OCI-M1 (cell line): ENCODE measurements around the gene ZNF621.

Source experiments
- DNase-seq: peaks from one replicate; lab custom pipeline; 2025; lab: John Stamatoyannopoulos, UW

Gene ZNF621

DNA sequence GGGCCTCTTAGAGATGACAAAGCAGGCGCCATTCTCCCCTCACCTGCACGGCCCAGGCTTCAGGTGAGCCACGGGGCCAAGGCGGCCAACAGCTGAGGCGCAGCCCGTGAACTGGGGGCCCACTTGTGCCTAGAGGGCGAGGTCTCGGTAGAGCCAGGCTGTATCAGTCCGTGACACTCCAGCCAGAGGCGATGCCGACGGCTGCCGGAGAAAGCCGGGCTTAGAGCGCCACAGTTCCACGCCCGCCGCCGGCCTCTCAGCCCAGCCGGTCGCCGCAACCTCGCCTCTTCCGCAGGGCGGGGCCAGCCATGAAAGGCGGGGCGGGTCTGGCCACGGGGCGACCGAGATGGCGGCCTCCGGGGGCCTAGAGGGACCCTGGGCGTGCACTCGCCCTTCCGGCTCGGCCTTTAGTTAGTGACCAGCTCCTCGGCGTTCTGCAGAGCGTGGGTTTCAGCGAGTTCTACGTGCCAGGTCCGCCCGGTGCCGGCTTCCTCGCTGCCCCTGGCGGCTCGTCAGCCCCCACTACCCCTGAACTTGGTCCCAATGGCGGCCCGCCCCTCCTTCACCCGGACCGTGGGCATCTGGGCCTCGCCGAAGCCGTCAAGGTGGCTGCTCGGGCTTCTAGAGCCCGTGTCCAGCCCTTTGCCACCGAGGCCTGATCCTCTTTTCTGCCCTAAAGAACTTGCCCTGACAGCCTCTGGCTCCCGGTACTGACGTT is at the start of gene ZNF621:
TSS of gene ZNF621 (plus strand) at position 393 of the 718 bp plus-strand sequence. CDS start 881 bp downstream, outside the sequence.
- peak; percentile 93 for DNase-seq

DNA sequence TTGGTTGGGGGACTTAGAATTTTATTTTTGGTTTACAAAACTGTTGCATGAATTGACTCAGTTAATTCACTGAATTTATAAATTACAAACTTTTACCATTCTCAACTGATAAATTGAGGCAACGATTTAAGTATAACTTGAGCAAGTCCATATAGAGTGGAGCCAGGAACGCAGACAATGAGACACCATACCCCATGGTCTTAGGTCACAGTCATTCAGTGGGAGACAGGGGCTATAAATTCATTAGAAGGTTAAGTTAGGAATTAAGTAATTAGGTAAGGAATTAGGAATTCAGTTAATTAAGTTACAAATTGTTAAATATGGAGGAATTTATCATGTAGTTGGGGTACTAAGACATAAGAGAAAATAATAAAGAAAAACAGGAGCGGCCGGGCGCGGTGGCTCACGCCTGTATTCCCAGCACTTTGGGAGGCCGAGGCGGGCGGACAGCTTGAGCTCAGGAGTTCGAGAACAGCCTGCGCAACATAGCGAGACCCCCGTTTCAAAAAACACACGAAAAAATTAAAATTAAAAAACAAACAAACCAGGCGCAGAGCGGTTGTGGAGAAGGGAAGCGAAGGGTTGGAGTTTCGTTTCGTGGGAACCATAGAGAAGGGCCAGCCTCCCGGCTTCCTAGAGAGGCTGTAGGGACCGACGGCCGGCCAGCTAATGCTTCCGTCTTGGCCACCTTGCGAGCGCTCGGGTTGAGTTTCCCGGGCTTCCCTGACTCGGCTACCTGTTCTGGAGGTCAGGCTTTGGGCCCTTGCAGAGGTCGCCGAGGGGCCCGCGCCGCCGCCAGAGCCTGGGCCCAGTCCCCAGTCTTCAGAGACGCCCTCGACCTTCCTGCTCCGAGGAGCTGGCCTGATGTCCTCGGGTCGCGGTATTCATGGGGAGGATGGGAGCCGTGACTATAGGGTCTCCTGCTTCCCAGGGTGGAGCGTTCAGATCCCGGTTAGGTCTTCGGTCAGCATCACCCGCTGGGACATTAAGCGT is 48.0 kb upstream of the ZNF621 start, which contains the start of gene ZNF619:
TSS of gene ZNF619 (plus strand) at position 645 of the 993 bp plus-strand sequence. CDS start 858 bp downstream, outside the sequence.
- peak; percentile 85 for DNase-seq

DNA sequence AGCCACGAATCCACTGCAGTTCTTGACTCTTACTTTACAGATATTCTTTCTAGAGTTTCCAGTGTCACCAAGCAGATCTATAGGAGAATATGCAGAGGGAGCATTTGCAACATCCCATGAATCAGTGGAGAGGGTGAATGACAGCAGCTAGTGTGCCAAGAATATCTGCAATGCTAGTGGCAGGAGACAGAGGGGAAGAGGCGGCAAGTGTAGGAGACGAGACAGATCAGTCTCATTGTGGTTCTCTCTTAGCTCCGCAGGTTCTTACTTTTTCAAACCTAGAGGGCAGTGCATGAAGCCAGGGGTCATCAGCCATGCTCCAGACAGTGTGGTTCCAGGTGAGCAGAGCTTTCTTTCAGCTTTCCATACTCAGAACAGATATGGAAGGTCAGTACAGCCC is 47.1 kb upstream of the ZNF621 start:
- peak; percentile 37 for DNase-seq

DNA sequence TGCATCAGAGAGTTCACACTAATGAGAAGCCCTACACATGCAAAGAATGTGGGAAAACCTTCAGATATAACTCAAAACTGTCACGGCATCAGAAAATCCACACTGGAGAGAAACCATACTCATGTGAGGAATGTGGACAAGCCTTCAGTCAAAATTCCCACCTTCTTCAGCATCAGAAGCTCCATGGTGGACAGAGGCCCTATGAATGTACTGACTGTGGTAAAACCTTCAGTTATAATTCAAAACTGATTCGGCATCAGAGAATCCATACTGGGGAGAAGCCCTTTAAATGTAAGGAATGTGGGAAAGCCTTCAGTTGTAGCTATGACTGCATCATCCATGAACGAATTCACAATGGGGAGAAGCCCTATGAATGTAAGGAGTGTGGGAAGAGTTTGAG is 37.6 kb upstream of the ZNF621 start:
- no peak for DNase-seq

DNA sequence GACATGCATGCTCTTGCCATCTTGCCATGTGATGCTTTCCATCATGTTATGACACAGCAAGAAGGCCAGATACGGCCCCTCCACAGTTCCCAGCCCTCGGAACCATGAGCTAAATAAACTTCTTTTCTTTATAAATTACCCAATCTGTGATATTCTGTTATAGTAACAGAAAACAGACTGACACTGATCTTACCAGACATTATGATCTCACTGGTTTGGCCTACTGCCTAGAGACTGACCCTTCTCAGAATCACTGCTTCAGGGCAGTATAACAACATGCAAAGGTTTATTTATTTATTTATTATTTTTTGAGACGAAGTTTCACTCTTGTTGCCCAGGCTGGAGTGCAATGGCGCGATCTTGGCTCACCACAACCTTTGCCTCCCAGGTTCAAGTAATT is 33.8 kb upstream of the ZNF621 start:
- DNase-seq: no peak

DNA sequence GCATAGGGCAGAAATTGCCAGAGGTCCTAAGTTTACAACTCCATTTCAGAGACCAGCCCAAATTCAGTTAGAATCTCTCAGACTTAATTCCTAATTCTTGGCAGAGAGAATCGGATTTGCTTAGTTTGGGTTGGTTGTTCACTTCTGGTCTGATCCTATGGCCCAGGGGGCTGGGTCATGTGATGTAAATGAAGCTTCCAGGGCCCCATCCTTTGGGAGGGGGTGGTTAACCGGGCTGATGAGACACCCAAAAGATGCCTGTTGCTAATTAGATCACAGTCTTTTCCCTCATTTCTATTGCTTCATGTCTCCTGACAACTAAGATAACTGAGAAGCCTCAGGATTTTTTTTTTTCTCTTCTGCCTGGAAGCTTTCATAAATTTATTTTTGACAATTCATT is 30.1 kb upstream of the ZNF621 start:
- no peak for DNase-seq

DNA sequence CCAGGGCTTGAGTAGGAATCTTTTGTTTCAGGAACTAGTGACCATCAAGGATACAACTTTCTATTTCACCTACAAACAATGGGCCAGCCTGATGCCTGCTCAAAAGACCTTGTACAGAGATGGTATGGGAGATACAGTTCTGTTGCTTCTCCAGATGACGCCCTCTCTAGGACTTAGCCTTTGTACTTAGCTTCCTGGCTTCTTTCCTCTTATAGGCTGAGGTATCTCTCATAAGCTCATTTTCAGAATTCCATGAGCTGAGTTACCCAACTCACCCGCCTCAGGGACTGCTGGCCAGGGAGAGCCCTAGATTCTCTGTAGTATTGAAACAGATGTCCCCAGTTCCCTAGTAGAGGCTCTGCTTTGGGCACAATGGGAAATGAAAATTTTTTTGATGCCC is 27.5 kb upstream of the ZNF621 start:
- no peak for DNase-seq

DNA sequence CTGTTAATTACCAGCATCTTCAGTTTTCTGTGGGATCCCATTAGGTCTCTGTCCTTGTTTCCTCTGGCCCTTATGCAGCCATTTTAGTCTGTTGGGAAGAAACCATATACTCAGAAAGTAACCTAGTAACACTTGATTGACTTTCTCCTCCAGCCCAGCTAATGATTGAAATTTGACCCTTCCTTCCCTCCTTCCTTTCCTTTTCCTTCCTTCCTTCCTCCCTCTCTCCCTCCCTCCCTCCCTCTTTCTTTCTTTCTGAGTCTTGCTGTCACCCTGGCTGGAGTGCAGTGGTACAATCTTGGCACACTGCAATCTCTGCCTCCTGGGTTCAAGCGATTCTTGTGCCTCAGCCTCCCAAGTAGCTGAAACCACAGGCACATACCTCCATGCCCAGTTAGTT is 24.8 kb upstream of the ZNF621 start:
- no peak for DNase-seq

DNA sequence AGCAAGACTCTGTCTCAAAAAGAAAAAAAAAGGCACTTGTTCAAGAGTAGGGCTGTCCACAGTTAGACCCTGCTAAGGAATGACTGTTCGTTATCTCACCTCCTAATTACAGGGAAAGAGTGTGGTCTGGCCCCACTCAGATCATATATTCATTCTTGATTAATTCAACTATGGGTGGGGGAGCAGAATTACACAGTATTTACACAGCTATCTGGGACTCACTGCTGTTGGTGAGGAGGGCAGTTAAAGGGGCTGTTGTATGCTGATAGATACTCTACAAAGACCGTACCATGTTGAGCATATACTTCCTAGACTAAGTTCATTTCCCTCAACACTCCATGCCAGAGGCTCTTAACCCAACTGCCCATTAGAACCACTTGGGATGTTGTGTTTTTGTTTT is 22.7 kb upstream of the ZNF621 start:
- DNase-seq: no peak

DNA sequence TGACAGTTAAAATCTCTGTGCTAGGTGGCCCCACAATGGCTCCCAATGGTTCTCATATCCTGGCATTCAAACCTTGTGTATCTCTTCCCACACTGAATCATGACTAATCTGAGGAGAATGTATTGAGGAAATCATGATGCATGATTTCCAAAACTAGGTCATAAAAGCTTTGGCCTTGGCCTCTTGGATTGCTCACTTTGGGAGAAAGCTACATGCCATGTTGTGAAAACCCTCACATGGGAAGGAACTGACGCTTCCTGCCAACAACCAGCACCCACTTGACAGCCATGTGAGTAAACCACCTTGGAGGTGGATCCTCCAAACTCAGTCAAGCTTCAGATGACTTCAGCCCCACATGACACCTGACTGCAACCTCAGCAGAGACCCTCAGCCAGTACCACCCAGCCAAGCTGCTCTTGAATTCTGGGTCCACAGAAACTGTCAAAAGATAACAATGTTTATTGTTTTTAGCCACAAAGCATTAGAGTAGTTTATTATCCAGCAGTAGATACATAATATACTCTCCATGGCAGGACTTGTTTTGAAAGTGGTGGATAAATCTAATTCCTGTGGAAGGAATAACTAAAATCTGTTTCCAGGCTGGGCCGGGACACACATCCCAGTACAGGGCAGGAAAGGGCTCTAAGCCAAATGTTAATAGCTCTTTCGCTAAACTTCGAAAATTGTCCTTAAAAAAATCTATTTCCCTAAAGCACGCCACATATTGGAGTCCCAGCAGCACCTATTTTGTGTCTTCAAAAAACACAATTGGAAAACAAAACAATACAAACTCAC is 19.9 kb upstream of the ZNF621 start:
- DNase-seq: no peak

DNA sequence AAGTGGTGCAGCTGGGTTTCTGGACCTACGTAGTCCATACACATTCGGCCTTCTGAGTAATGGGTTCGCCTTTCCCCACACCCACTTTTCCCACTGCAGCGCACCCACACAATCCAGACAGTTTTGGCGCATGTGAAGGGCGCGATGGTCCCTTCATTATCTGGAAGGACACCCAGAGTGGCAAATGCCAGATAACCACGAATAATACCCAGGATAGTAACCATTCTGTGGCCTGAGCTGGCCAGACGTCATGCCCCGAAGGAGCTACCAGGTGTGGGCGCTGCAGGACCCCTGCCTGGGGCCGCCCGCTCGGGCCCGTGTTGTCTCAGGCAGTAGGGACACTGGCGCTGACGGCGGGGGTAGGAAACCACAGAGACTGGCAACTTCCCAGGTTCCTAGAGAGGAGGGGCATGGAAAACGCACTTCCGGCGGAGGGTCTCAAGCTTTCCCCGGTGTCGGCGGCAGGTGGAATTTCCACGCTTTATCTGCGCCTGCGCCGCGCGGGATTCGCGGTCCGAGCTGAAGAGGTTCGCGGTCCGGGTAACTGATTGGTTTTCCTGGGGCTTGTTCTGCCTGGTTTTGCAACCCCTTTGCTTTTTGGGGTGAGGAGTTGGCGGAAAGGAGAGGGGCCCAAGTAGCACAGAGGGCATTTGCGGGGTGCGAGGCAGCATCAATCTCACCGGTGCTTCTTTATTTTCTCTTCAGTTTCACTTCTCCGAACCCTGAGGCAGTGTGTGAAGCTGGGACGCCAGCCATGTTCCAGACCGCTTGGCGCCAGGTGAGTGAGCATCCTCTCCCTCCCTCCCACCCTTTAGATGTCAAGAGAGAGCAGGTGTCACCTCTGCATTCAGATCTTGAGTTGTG is 18.9 kb upstream of the ZNF621 start, which contains the start of gene ZNF620:
TSS of gene ZNF620 (plus strand) at position 441 of the 864 bp plus-strand sequence. CDS start at position 755, 314 bp downstream.
- DNase-seq: peak; percentile 94

DNA sequence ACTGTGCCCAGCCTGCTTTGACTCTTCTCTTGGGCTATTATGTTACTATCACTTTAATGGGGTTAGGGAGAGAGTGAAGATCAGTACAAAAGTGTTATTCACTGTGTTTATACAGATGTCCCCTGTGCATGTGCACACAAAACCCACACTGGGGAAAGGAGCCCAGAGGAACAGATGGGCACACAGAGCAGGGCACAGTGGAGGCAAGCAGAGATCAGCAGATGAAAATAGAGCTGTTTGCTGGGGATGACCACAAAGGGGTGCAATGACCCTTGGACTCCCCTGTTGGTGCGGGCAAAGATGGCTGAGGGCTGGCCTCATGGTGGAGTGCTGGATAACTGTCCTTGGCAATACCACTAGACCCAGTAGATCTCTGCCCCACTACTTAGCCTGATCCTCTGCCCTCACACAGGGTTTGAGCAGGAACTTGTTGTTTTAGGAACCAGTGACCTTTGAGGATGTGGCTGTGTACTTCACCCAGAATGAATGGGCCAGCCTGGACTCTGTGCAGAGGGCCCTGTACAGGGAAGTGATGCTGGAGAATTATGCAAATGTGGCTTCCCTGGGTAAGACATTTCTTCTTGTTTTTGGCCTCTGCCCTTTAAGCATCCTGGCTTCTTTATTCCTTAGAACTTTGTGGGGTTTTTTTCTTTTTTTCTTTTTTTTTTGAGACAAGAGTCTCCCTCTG is 13.6 kb upstream of the ZNF621 start:
- DNase-seq: no peak

DNA sequence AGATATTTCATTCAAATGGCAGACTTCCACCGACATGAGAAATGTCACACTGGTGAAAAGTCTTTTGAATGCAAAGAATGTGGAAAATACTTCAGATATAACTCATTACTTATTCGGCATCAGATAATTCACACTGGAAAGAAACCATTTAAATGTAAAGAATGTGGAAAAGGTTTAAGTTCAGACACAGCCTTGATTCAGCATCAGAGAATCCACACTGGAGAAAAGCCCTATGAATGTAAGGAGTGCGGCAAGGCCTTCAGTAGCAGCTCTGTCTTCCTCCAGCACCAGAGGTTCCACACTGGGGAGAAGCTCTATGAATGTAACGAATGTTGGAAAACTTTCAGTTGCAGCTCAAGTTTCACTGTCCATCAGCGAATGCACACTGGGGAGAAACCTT is 8.6 kb upstream of the ZNF621 start:
- DNase-seq: no peak

DNA sequence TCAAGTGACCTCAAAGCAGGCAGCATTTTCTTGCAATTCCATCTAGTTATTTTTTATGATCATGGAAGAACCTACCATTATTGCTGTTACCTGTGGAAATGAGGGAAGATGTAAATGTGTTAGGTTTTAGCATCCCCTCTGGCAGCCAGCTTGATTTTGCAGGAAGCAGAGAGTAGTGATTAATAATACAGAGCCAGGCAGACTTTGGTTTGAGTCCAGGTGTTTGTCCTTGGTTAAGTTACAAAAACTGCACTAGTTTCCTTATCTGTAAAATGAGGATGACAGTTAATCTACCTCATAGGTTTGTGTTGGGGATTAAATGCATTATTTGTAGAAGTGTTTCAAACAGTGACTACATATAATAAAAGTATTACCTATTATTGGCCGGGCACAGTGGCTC is 6.7 kb upstream of the ZNF621 start:
- no peak for DNase-seq

DNA sequence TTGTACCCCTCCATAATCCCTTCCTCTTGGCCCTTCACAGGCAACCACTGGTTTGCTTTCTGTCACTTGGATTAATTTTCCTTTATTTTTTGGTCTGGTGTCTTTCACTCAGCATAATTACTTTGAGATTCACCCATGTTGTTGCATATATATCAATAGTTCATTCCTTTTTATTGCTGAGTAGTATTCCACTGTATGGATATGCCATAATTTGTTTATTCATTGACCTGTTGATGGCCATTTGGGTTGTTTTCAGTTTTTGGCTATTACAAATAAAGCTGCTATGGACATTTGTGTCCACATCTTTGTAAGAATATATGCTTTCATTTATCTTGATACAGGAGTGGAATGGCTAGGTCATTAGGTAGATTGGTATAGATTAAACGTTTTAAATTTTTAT is 5.9 kb upstream of the ZNF621 start:
- no peak for DNase-seq

DNA sequence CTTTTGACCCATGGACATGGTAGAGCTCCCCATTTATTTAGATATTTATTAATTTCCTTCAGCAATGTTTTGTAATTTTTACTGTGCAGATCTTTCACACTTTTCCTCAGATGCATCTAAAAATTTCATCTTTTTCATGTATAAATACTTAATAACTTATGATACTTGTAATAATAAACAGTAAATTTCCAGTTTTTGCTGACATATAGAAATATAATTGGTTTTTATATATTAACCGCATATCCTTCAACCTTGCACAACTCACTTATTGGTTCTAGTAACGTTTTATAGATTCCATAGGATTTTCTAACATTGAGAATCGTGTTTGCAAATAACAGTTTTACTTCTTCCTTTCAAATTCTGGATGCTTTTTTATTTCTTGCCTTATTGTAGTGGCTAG is 3.5 kb upstream of the ZNF621 start:
- no peak for DNase-seq

DNA sequence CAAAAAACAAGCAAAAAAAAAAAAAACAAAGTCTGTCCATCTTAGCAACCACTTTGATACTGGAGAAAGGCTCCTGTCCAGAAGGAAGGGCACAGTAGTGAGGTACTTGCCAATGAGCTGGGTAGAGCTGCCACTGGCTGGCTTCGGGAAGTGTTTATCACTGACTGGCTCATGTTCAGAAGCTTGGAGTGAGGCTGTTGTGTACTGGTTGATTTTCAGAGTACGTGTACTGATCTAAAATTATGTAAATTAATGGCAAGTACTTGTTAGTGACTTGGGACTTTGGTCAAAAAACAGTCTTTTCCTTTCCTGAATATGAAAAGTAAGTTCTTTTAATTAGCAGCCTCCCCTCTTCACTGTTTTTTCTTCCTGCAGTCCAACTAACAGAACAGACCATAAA is 979 bp upstream of the ZNF621 start:
- DNase-seq: no peak

DNA sequence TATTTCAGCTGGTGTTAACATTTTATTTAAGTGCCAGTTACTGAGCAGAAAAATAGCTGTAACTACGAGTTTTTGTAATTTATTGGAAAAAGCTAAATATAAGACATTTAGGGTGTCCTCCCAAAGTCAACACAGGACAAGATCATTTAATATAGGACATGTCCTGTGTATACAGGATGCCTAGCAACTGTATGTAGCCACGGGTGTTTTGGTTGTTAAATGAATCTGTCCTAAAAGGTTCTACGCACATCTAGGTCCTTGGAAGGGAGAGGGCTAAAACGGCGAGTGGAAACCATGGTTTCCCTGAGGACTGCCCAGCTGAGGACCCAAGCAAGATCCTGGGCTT is 565 bp upstream of the ZNF621 start:
- DNase-seq: peak; percentile 69

DNA sequence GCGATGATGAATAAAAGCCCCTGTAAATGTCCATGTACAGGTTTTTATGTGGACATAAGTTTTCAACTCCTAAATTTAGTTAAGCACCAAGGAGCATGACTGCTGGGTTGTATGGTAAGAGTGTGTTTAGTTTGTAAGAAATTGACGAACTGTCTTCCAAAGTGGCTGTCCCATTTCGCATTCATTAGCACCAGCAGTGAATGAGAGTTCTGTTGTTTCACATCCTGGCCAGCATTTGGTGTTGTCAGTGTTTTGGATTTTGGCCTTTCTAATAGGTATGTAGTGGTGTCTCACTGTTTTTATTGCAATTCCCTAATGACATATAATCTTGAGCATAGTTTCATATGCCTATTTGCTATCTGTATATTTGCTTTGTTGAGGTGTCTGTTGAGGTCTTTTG is 3.7 kb downstream of the ZNF621 start:
- DNase-seq: no peak

DNA sequence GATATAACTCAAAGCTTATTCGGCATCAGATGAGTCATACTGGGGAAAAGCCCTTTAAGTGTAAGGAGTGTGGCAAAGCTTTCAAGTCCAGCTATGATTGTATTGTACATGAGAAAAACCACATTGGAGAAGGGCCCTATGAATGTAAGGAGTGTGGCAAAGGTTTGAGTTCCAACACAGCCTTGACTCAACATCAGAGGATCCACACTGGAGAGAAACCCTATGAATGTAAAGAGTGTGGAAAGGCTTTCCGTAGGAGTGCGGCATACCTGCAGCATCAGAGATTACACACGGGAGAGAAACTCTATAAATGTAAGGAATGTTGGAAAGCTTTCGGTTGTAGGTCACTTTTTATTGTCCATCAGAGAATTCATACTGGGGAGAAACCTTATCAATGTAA is 7.5 kb downstream of the ZNF621 start:
- no peak for DNase-seq

DNA sequence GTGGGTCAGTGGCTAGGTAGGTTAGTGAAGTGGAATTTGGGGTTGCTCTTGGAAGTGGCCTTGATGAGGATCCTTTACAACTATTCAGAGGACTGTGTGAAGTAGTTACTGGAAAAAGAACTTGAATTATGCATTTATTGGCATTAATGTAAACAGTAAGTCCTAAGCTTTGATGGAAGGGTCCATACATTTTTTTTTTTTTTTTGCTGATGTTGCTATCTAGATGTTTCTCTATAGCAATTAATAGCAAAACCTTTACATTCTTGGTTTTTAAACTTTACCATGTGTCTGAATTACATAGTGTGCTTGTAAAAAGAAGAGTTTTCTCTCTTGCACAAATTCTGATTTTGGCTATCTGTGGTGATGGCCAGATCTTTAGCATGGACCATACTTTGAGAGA is 9.5 kb downstream of the ZNF621 start:
- DNase-seq: no peak
